Measurements from ENCODE around the gene PRR13. TPM values are rescaled to one million over a fixed set of nuclear protein-coding genes. Genes with fewer than 3 reads are reported as not detected.
"Not testable (repeated sequence)": the region's sequence is repeated elsewhere in the genome, so short reads cannot be mapped to it uniquely, and the experiment has no call there.

Gene PRR13
- total and polyA plus RNA-seq, 4 experiments from 2014 or later, result 242 to 843 (median 396) TPM

- no peaks in the 10 kb centered on the region for H3K4me1 ChIP-seq (ENCODE audit: insufficient read depth, low read length)
- no peak overlapping the region for H3K4me3 Mint-ChIP-seq
Measured at GRCh38 chr12:53431187-53431586, 10.3 kb upstream of the PRR13 start.

GRCh38 chr12:53435326-53435725 lies 6.2 kb upstream of the PRR13 start:
- H3K27me3 Mint-ChIP-seq; H3K36me3 Mint-ChIP-seq; DNase-seq; CTCF ChIA-PET (ENCODE audit: partially characterized antibody); H3K4me3 Mint-ChIP-seq; H3K4me1 ChIP-seq (ENCODE audit: insufficient read depth, low read length); H3K4me3 ChIP-seq (ENCODE audit: low read length in 2 of 2); H3K9me3 Mint-ChIP-seq; intact Hi-C loops (cut with micrococcal nuclease); H3K27ac Mint-ChIP-seq; H3K36me3 ChIP-seq (ENCODE audit: insufficient read depth, low read length); POLR2A ChIA-PET (ENCODE audit: partially characterized antibody); H3K9me3 ChIP-seq (ENCODE audit: control insufficient read depth in 1 of 2, low read length in 2 of 2); H3K4me1 Mint-ChIP-seq; H3K27me3 ChIP-seq (ENCODE audit: insufficient read depth, low read length); H3K27ac ChIP-seq (ENCODE audit: low read depth, low read length): not testable (repeated sequence)

More at GRCh38 chr12:53431187-53431586, 10.3 kb upstream of the PRR13 start:
- Mint-ChIP-seq H3K4me1 (peaks cover 0 to 1% (median 0%) of the 10 kb centered on the region in 4 donors), H3K27ac (peak overlapping the region in 1 of 7 donors; percentile 19), H3K36me3 (no peaks in the 10 kb centered on the region), H3K9me3 (no peaks in the 10 kb centered on the region), H3K27me3 (no peaks in the 10 kb centered on the region)
- ChIA-PET POLR2A (ENCODE audit: partially characterized antibody) (no interaction called here), CTCF (ENCODE audit: partially characterized antibody) (interaction anchor here (1.1 to 3.5 kb wide), 5 partner anchors 10 to 87 kb away, joined by 3 to 13 read pairs (median 10); no protein-coding TSS in a partner anchor)
- H3K27me3 ChIP-seq (ENCODE audit: insufficient read depth, low read length), result no peaks in the 10 kb centered on the region
- intact Hi-C loops (cut with micrococcal nuclease), result no loop called here
- no peaks in the 10 kb centered on the region for H3K9me3 ChIP-seq (ENCODE audit: control insufficient read depth in 1 of 2, low read length in 2 of 2)
- H3K4me3 ChIP-seq (ENCODE audit: low read length in 2 of 2), result no peak overlapping the region
- no peak for DNase-seq
- no peaks in the 10 kb centered on the region for H3K36me3 ChIP-seq (ENCODE audit: insufficient read depth, low read length)
- H3K27ac ChIP-seq (ENCODE audit: low read depth, low read length), result no peak overlapping the region

- H3K4me3 ChIP-seq (ENCODE audit: low read length in 2 of 2); H3K27ac ChIP-seq (ENCODE audit: low read depth, low read length); DNase-seq; H3K36me3 ChIP-seq (ENCODE audit: insufficient read depth, low read length); intact Hi-C loops (cut with micrococcal nuclease); H3K9me3 ChIP-seq (ENCODE audit: control insufficient read depth in 1 of 2, low read length in 2 of 2); H3K27me3 ChIP-seq (ENCODE audit: insufficient read depth, low read length); H3K9me3 Mint-ChIP-seq; H3K27me3 Mint-ChIP-seq: not testable (repeated sequence)
- peaks cover 27% of the 10 kb centered on the region for H3K4me1 ChIP-seq (ENCODE audit: insufficient read depth, low read length)
- POLR2A ChIA-PET (ENCODE audit: partially characterized antibody), result interaction anchor here (0.6 to 4.5 kb wide), 3 partner anchors 35 to 60 kb away, joined by 3 to 54 read pairs (median 13); partner anchors contain the start of genes MAP3K12, SP1 and TARBP2
- H3K27ac Mint-ChIP-seq, result peak overlapping the region in 4 of 7 donors; percentile 46 to 76 (median 54)
- peaks cover 6 to 20% of the 10 kb centered on the region in 2 donors for H3K36me3 Mint-ChIP-seq
- CTCF ChIA-PET (ENCODE audit: partially characterized antibody), result interaction anchor here (0.7 to 1.5 kb wide), 3 partner anchors 16 to 249 kb away, joined by 3 to 6 read pairs (median 3); partner anchors contain the start of gene AMHR2
- peak overlapping the region in 1 of 8 donors; percentile 73 for H3K4me3 Mint-ChIP-seq
- H3K4me1 Mint-ChIP-seq, result peaks cover 14 to 42% (median 27%) of the 10 kb centered on the region in 4 donors
Measured at GRCh38 chr12:53439582-53439981, 2.0 kb upstream of the PRR13 start.

GRCh38 chr12:53443955-53444354 lies 2.4 kb downstream of the PRR13 start:
- peaks cover 29 to 52% of the 10 kb centered on the region in 2 donors for H3K36me3 Mint-ChIP-seq
- peak overlapping the region in 7 of 8 donors; percentile 26 to 75 (median 63) for H3K4me3 Mint-ChIP-seq
- POLR2A ChIA-PET (ENCODE audit: partially characterized antibody), result interaction anchor here (3.1 kb wide), 1 partner anchor 56 kb away, joined by 16 read pairs; the partner anchor contains the start of genes MAP3K12 and TARBP2
- H3K4me3 ChIP-seq (ENCODE audit: low read length in 2 of 2), result no peak overlapping the region
- peaks cover 29% of the 10 kb centered on the region for H3K36me3 ChIP-seq (ENCODE audit: insufficient read depth, low read length)
- H3K27ac Mint-ChIP-seq, result peak overlapping the region in 6 of 7 donors; percentile 6 to 91 (median 72)
- H3K27me3 Mint-ChIP-seq, result no peaks in the 10 kb centered on the region
- H3K4me1 Mint-ChIP-seq, result peaks cover 26 to 68% (median 44%) of the 10 kb centered on the region in 4 donors
- H3K4me1 ChIP-seq (ENCODE audit: insufficient read depth, low read length), result peaks cover 40% of the 10 kb centered on the region
- no peaks in the 10 kb centered on the region for H3K9me3 ChIP-seq (ENCODE audit: control insufficient read depth in 1 of 2, low read length in 2 of 2)
- H3K27me3 ChIP-seq (ENCODE audit: insufficient read depth, low read length), result no peaks in the 10 kb centered on the region
- CTCF ChIA-PET (ENCODE audit: partially characterized antibody), result no interaction called here
- no peak overlapping the region for H3K27ac ChIP-seq (ENCODE audit: low read depth, low read length)
- intact Hi-C loops (cut with micrococcal nuclease), result no loop called here
- no peaks in the 10 kb centered on the region for H3K9me3 Mint-ChIP-seq
- no peak for DNase-seq

- Histone ChIP-seq H3K36me3 (ENCODE audit: insufficient read depth, low read length) (peaks cover 29% of the 10 kb centered on the region), H3K4me1 (ENCODE audit: insufficient read depth, low read length) (peaks cover 40% of the 10 kb centered on the region), H3K27ac (ENCODE audit: low read depth, low read length) (peak overlapping the region; percentile 4)
- H3K9me3 Mint-ChIP-seq; H3K4me3 ChIP-seq (ENCODE audit: low read length in 2 of 2); H3K9me3 ChIP-seq (ENCODE audit: control insufficient read depth in 1 of 2, low read length in 2 of 2); H3K27me3 Mint-ChIP-seq; DNase-seq; intact Hi-C loops (cut with micrococcal nuclease); H3K27me3 ChIP-seq (ENCODE audit: insufficient read depth, low read length): not testable (repeated sequence)
- POLR2A ChIA-PET (ENCODE audit: partially characterized antibody), result interaction anchor here (0.6 to 3.1 kb wide), 4 partner anchors 9 to 285 kb away, joined by 3 to 16 read pairs (median 3); partner anchors contain the start of genes MAP3K12 and TARBP2
- Mint-ChIP-seq H3K36me3 (peaks cover 29 to 52% of the 10 kb centered on the region in 2 donors), H3K4me1 (peaks cover 26 to 65% (median 41%) of the 10 kb centered on the region in 4 donors), H3K4me3 (peak overlapping the region in 5 of 8 donors; percentile 23 to 59 (median 45)), H3K27ac (peak overlapping the region in 3 of 7 donors; percentile 24 to 75 (median 40))
- CTCF ChIA-PET (ENCODE audit: partially characterized antibody), result interaction anchor here (0.7 to 1.1 kb wide), 2 partner anchors 64 to 118 kb away, joined by 4 to 5 read pairs; no protein-coding TSS in a partner anchor
Measured at GRCh38 chr12:53444593-53445325, 3.2 kb downstream of the PRR13 start.

- H3K27me3 Mint-ChIP-seq, result no peaks in the 10 kb centered on the region
- no peak overlapping the region for H3K27ac Mint-ChIP-seq
- CTCF ChIA-PET (ENCODE audit: partially characterized antibody), result interaction anchor here (0.5 to 1.4 kb wide), 7 partner anchors 8 to 323 kb away, joined by 3 to 6 read pairs (median 3); no protein-coding TSS in a partner anchor
Measured at GRCh38 chr12:53450936-53451335, 9.4 kb downstream of the PRR13 start.

More at GRCh38 chr12:53450936-53451335, 9.4 kb downstream of the PRR13 start:
- POLR2A ChIA-PET (ENCODE audit: partially characterized antibody), result interaction anchor here (1.0 to 2.2 kb wide), 7 partner anchors 9 to 127 kb away, joined by 3 to 16 read pairs (median 5); partner anchors contain the start of genes MAP3K12, PRR13 and SP1
- intact Hi-C loops (cut with micrococcal nuclease), result loop anchor here (1.0 to 2.0 kb wide), 3 partner anchors 10 to 72 kb away; partner anchors contain the start of gene PRR13
- Histone ChIP-seq H3K4me3 (ENCODE audit: low read length in 2 of 2) (no peak overlapping the region), H3K9me3 (ENCODE audit: control insufficient read depth in 1 of 2, low read length in 2 of 2) (no peaks in the 10 kb centered on the region), H3K27me3 (ENCODE audit: insufficient read depth, low read length) (no peaks in the 10 kb centered on the region), H3K27ac (ENCODE audit: low read depth, low read length) (no peak overlapping the region), H3K36me3 (ENCODE audit: insufficient read depth, low read length) (peaks cover 29% of the 10 kb centered on the region), H3K4me1 (ENCODE audit: insufficient read depth, low read length) (peaks cover 34% of the 10 kb centered on the region)
- no peaks in the 10 kb centered on the region for H3K9me3 Mint-ChIP-seq
- no peak for DNase-seq
- peaks cover 44 to 56% of the 10 kb centered on the region in 2 donors for H3K36me3 Mint-ChIP-seq
- H3K4me3 Mint-ChIP-seq, result no peak overlapping the region
- H3K4me1 Mint-ChIP-seq, result peaks cover 24 to 56% (median 34%) of the 10 kb centered on the region in 4 donors

All from CD4-positive, alpha-beta memory T cell (primary cell).